Activated CD4-positive, alpha-beta T cell treated with anti-CD3 and anti-CD28 coated beads, Interleukin-2, amount 50 U/mL, for 1 hour (primary cell): ENCODE measurements around the gene KCNB1.

Experiments
- DNase-seq: peaks from one replicate; pipeline ENCODE4 v3.0.0-alpha.2; 2020

The KCNB1 gene

DNA sequence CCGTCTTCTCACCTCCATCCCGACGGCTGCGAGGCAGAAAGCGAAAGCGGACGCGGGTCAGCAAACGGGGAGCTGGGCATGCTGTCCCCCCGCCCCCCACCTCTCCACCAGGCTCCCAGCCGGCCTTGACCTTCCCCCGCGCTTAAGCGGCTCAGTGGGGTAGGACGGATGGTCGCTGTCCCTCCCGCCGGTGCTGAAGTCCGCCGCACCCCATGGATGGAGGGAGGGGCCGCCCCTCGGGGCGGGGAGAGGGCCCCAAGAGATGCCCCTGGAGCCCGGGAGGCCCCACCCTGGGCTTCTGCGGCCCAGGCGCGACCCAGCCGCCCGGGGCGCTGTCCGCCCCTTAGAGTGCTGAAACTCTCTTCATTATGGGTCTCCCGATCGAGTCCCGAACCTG, at the start of gene KCNB1:
Gene KCNB1, minus strand, starts transcription at position 48 of the 397 bp plus-strand sequence. CDS start 188 bp downstream, outside the sequence.
- DNase-seq = peak; percentile 34

DNA sequence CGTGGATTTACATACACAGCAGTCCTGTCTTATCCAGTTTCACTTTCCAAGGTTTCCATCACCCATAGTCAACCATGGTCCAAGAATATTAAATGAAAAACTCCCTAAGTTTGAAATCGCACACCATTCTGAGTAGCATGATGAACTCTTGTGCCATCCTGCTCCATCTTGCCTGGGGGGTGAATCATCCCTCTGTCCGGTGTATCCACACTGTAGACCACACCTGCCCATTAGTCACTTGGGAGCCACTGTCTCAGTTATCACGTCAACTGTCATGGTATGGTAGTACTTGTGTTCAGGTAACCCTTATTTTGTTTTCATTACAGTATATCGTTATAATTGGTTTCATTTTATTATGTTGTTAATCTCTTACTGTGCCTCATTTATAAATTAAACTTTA, 47.0 kb upstream of the KCNB1 start:
- no peak for DNase-seq

DNA sequence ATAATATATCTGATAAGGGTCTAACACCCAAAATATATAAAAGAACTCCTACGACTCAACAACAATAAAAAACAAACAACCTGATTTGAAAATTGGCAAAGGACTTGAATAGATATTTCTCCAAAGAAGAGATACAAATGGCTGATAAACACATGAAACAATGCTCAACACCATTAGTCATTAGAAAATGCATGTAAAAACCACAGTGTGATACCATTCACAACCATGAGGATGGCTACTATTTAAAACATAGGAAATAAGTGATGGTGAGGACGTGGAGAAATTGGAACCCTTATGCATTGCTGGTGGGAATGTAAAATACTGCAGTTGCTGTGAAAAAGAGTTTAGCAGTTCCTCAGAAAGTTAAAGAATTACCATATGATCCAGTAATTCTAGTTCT, 44.1 kb upstream of the KCNB1 start:
- no peak for DNase-seq

DNA sequence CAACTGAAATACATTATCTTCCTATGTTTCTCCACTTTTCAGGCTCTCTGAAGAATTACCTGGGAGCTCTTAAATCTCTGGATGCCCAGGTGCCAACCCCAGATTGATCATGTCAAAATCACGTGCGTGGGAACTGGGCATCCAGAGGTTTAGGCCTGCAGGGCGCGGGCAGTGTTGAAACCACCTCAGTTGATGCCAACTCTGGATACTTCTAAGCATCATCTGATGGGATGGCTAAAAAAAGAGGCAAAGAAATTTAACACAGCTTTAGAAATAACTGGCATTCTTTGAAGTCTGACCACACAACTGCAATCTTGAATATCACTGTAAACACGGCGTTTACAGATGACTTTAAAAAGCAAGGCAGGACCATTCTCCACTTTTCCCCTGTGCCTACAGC, 43.6 kb upstream of the KCNB1 start:
- DNase-seq = no peak

DNA sequence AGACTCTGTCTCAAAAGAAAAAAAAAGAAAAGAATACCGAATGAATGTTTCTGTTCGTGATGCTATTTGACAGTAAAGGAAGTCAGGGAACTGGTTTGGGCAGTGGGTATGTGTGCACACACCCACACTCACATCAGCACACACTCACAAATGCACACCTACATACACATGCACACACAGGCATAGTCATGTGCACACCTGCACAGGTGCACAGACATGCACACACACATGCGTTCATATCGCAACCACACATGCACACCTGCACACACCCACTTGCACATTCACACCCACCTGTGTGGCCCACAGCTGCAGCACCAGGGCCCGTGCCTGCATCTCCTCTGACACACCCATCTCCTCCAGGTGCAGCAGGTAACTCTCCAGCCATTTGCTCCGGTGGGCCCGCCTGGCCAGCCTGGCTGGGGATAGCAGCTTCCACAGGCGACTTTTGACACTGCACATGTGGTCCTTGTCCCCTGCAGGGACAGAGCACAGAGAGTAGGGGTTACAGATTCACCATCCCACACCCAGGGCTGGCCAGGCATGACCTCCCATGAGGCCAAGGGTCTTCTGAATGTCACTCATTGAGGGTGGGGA, 41.4 kb upstream of the KCNB1 start:
- DNase-seq = no peak

DNA sequence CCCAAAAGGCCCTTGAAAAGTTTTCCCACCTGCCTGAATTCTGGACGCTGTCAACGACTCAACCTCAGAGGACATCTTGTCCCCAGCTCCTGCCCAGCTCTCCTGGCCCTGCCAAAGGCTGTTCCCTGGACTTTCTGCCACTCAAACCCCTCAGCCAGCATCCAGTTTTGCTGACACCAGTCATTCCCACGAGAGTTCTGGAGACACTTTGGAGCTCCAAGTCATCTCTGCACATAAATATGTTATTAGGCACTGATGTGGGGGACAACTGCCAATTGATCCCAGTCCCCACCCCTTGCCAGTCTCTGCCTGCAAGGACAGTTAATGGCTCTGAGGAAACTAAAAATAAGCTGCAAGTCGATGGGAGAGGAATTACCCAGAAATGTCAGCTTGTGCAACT, 38.9 kb upstream of the KCNB1 start:
- DNase-seq = no peak

- DNase-seq = no peak
Measured at GRCh38 chr20:49519777-49520359, 37.4 kb upstream of the KCNB1 start.

- no peak for DNase-seq
Measured at GRCh38 chr20:49519212-49519712, 36.8 kb upstream of the KCNB1 start.

GRCh38 chr20:49518576-49518975, 36.1 kb upstream of the KCNB1 start:
- no peak for DNase-seq

DNA sequence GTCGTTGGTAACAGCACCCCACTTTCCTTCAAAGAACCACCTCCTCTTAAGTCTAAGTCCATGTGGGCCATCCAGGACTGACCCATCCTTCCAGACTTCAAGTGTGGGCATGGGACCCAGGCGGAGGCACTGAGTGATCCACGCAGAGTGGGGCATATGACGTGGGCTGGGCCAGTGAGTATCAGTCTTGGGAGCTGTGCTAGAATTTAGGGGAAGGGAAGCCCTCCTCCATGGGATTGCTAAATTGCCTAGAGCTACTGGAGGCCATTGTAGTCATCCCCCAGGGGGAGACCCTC, 35.3 kb upstream of the KCNB1 start:
- DNase-seq = no peak

GRCh38 chr20:49516916-49517804, 34.7 kb upstream of the KCNB1 start:
- DNase-seq = no peak

DNA sequence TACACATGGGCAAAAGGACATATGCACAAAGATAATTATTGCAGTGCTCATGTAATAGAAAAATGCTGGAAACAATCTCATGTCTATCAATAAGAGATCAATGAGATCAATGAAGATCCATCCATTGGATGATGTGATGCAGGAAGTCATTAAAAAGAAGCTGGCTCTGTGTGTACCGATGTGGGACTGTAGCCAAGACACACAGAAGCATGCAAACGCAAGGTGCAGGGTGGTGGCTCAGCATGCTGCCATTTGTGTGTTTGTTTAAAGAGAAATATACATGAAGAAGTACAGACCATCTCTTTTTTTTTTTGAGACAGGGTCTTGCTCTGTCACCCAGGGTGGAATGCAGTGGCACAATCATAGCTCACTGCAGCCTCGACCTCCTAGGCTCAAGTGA, 33.1 kb upstream of the KCNB1 start:
- DNase-seq = no peak

- DNase-seq = no peak
Measured at GRCh38 chr20:49513517-49513916, 31.0 kb upstream of the KCNB1 start.

DNA sequence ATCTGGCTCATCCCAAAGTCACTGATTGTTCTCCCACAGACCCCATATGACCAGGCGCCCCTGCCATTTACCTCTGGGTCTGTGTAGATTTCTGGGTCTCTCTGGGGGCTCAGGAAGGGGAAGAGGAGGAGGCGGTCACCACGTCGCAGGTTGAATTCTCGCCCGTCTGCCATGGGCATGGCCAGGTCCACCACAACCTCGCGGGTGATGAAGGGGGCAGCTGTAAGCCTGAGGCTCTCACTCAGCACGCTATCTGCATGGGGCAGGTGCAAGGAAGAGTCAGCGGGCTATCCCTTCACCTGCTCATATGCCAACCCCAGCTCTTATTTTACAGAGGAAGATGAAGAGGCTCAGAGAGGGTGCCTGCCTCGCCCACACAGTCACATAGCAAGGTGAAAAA, 30.5 kb upstream of the KCNB1 start:
- DNase-seq = no peak

DNA sequence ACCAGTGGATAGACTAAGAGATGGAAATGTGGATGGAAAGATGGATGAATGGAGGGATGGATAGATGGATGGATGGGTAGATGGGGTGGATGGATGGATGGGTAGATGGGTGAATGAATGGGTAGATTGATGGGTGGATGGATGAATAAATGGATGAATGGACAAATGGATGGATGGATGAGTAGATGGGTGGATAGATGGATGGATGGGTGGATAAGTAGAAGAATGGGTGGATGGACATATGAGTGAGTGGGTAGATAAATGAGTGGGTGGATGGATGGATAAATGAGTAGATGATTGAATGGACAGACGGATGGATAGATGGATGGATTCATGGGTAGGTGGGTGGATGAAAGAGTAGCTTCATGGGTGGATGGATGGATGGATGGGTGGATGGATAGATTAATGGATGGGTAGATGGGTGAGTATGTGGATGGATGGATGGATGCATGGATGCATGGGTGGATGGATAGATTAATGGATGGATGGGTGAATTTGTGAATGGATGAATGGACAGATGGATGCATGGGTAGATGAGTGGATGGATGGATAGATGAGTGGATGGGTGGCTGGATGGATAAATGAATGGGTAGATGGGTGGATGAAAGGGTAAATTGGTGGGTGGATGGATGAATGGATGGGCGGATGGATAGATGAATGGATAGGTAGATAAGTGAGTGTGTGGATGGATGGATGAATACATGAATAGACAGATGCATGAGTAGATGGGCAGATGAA, 29.5 kb upstream of the KCNB1 start:
- no peak for DNase-seq

DNA sequence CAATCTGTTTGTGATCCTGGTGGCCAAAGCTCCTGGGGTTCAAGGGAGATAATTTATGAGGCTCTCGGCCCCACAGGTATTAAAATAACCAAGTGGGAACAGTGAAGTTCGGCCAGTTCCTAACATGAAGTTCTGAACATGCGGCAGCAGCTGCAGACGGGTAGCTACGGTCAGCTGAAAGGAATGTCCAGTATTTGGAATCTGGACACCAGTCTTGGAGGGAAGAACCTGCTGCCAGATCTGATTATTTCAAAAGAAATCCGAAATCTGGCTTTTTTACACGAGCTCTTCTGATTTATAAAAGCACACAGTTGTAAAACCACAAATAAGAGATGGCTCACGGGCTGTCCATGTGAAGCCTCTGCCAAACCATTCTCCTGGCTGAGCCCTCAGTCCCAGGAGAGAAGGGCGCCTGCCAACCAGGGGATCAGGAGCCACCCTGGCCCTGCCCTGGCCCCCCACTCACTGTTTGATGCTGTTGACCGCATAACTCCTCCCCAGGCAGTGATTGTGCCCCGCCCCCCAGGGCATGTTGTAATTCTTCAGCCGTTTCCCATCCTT, 28.2 kb upstream of the KCNB1 start:
- no peak for DNase-seq

DNA sequence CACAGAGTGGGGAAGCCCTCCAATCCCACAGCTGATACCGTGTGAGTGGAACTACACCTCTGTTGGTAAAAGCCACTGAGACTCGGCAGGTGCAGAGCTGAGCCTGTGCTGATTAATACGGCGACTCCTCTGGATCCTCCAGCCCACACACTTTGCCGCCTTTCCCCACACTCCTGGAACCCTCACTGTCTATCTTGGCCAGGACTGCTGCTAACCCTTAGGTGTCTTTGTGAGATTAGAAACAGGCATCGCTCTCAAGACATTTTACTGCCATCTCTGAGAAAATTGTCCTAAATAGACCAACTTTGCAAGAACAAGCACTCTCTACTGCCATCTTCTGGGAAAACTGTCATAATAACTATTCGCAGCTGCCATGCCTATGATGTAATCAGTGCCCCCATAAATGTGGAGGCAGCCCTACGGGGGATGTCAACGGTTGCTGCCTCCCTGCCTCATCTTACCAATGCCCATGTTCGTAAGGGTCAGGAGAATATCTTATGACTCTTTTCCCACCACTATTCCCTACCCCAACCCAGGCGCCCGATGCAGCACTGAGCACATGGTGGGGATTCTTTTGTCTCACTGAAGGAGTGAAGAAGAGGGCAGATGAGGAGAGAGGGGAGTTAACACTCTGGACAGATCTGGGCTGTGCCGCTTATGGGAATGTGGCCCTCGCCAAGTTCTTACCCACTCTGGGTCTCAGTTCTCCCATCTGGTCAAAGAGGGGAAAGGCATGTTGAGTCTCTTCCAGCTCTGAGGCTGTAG, 26.1 kb upstream of the KCNB1 start:
- DNase-seq = no peak

- no peak for DNase-seq
Measured at GRCh38 chr20:49507741-49508434, 25.4 kb upstream of the KCNB1 start.

DNA sequence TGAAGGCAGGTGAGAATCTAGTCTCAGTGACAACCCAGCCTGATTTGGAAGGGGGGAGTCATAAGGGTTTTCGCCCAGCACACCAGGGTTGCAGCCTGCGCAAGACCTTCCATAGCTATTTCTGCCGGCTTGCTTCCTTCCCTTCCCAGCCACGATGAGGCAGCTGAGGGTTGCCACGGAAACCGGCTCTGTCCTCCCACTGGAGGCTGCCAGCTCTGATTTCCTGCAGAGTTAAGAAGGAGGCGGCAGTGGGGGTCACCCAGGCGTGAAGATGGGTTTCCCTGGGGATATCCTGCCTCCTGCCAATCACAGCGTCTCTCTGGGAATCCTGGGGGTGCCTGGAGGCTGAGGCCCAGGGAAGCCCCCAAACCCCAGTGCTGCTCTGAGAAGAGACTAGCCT, 23.1 kb upstream of the KCNB1 start:
- no peak for DNase-seq

DNA sequence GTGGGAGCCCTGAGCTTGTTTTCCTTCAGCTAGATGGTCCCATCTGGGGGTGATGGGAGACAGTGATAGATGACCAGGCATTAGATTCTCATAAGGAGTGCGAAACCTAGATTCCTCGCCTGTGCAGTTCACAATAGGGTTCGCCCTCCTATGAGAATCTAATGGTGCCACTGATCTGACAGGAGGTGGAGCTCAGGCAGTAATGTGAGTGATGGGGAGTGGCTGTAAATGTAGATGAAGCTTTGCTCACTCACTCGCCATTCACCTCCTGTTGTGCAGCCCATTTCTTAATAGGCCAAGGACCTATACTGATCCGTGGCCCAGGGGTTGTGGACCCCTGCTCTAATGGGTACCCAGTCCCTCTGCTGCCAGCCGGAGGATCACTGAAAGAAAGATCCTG, 20.7 kb upstream of the KCNB1 start:
- DNase-seq = no peak

- no peak for DNase-seq
Measured at GRCh38 chr20:49501917-49502316, 19.4 kb upstream of the KCNB1 start.

GRCh38 chr20:49497398-49497669, 14.9 kb upstream of the KCNB1 start:
- no peak for DNase-seq
